ENCODE results near the gene IGF2BP1.

Gene IGF2BP1

GRCh38 chr17:49067163-49067562 lies 70.0 kb downstream of the IGF2BP1 start:
- in situ Hi-C loops (cut with HindIII; ENCODE audit: low sequenced_read_pairs) = no loop called here
- DNase-seq (ENCODE audit: low read depth) = no peak
- H3K4me3 ChIP-seq (ENCODE audit: low read depth, low read length) = no peak overlapping the region
- TF ChIP-seq CTCF (IDR thresholded peaks at IDR 0.05; ENCODE audit: low read depth, low read length, missing control alignments) = no peak

GRCh38 chr17:49069585-49070273 lies 72.5 kb downstream of the IGF2BP1 start:
- TF ChIP-seq CTCF (IDR thresholded peaks at IDR 0.05; ENCODE audit: low read depth, low read length, missing control alignments) = no peak
- DNase-seq (ENCODE audit: low read depth) = no peak
- in situ Hi-C loops (cut with HindIII; ENCODE audit: low sequenced_read_pairs) = no loop called here
- no peak overlapping the region for H3K4me3 ChIP-seq (ENCODE audit: low read depth, low read length)

GRCh38 chr17:49071106-49071505 lies 73.9 kb downstream of the IGF2BP1 start:
- no peak for TF ChIP-seq CTCF (IDR thresholded peaks at IDR 0.05; ENCODE audit: low read depth, low read length, missing control alignments)
- no peak overlapping the region for H3K4me3 ChIP-seq (ENCODE audit: low read depth, low read length)
- no peak for DNase-seq (ENCODE audit: low read depth)
- in situ Hi-C loops (cut with HindIII; ENCODE audit: low sequenced_read_pairs) = no loop called here

GRCh38 chr17:49074851-49075540 lies 77.8 kb downstream of the IGF2BP1 start:
- in situ Hi-C loops (cut with HindIII; ENCODE audit: low sequenced_read_pairs) = no loop called here
- DNase-seq (ENCODE audit: low read depth) = peak; percentile 67
- no peak for TF ChIP-seq CTCF (IDR thresholded peaks at IDR 0.05; ENCODE audit: low read depth, low read length, missing control alignments)
- H3K4me3 ChIP-seq (ENCODE audit: low read depth, low read length) = no peak overlapping the region

- DNase-seq (ENCODE audit: low read depth) = peak; percentile 80
- H3K4me3 ChIP-seq (ENCODE audit: low read depth, low read length) = no peak overlapping the region
- TF ChIP-seq CTCF (IDR thresholded peaks at IDR 0.05; ENCODE audit: low read depth, low read length, missing control alignments) = no peak
- in situ Hi-C loops (cut with HindIII; ENCODE audit: low sequenced_read_pairs) = no loop called here
These were observed 79.6 kb downstream of the IGF2BP1 start for GRCh38 chr17:49076573-49077384.

- in situ Hi-C loops (cut with HindIII; ENCODE audit: low sequenced_read_pairs) = no loop called here
- DNase-seq (ENCODE audit: low read depth) = no peak
- no peak overlapping the region for H3K4me3 ChIP-seq (ENCODE audit: low read depth, low read length)
- no peak for TF ChIP-seq CTCF (IDR thresholded peaks at IDR 0.05; ENCODE audit: low read depth, low read length, missing control alignments)
These were observed 81.1 kb downstream of the IGF2BP1 start for GRCh38 chr17:49078248-49078647.
